GM18520 (cell line): ENCODE results near the gene MEPE.
"Not testable (repeated sequence)": the region's sequence is repeated elsewhere in the genome, so short reads cannot be mapped to it uniquely, and the experiment has no call there.

Experiments used
- ATAC-seq: cut with Tn5 transposase; IDR thresholded peaks from one replicate; pipeline ENCODE4 v1.9.1; 2021; ENCODE audit not compliant: unreplicated experiment

Gene MEPE

GRCh38 chr4:87881115-87881514 lies 48.3 kb downstream of the MEPE start:
- ATAC-seq: no peak

GRCh38 chr4:87882321-87882720 lies 49.6 kb downstream of the MEPE start:
- ATAC-seq: no peak

- ATAC-seq: no peak
Observed at GRCh38 chr4:87882861-87883260, 50.1 kb downstream of the MEPE start.

- no peak for ATAC-seq
Observed at GRCh38 chr4:87884976-87885549, 52.3 kb downstream of the MEPE start.

- ATAC-seq: no peak
Observed at GRCh38 chr4:87886083-87886482, 53.3 kb downstream of the MEPE start.

GRCh38 chr4:87890753-87891152 lies 58.0 kb downstream of the MEPE start:
- ATAC-seq: not testable (repeated sequence)

- ATAC-seq: no peak
Observed at GRCh38 chr4:87895964-87896621, 63.3 kb downstream of the MEPE start.
